ENCODE measurements around the gene ZNF423. TPM values are rescaled to one million over a fixed set of nuclear protein-coding genes. Genes with fewer than 3 reads are reported as not detected.

Gene ZNF423
- total RNA-seq, 3 donors from 2014 or later = 0.03 TPM; not detected in 2

DNA sequence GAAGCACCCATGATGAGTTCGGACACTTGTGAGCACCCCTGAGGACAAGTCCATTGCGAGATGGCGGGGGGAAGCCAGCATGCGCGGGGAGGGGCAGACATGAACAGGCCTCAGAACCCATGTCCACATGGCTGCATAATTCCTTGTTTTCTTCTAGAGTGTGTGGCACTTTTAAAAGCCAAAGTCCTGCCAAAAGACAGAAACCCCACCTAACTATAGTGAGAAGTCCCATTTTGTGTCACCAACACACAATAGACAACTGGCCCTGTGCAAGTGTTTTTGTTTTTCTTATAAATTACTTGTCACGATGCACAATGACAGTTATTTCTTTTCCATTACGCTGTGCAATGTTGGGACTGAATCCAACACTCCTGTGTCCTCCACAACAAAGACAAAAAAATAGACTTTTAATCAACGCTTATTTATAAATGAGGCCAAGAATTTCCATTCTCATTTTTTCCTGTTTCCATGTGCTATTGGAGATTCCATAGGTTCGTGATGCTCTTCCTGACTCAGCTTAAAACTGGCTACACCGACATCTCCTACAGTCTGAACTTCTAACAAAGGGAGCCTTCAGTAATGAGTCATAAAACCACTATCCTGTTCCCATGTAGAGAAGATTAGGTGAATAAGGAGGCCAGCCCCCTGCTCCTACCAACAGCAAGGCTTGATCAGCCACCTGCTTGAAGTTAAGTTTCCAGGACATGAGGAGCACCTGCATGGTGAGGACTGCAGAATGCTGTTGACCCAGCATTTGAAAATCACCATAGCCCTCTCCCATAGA is 98.9 kb downstream of the ZNF423 start:
- H3K4me1 Mint-ChIP-seq (ENCODE audit: low read depth) = peaks cover 6% of the 10 kb centered on the region
- H3K27me3 Mint-ChIP-seq (ENCODE audit: low read depth) = peaks cover 38% of the 10 kb centered on the region
- DNase-seq = no peak
- ATAC-seq = no peak
- H3K4me3 Mint-ChIP-seq = no peak overlapping the region
- no peaks in the 10 kb centered on the region for H3K36me3 Mint-ChIP-seq (ENCODE audit: insufficient read depth)
- no peaks in the 10 kb centered on the region for H3K9me3 Mint-ChIP-seq

DNA sequence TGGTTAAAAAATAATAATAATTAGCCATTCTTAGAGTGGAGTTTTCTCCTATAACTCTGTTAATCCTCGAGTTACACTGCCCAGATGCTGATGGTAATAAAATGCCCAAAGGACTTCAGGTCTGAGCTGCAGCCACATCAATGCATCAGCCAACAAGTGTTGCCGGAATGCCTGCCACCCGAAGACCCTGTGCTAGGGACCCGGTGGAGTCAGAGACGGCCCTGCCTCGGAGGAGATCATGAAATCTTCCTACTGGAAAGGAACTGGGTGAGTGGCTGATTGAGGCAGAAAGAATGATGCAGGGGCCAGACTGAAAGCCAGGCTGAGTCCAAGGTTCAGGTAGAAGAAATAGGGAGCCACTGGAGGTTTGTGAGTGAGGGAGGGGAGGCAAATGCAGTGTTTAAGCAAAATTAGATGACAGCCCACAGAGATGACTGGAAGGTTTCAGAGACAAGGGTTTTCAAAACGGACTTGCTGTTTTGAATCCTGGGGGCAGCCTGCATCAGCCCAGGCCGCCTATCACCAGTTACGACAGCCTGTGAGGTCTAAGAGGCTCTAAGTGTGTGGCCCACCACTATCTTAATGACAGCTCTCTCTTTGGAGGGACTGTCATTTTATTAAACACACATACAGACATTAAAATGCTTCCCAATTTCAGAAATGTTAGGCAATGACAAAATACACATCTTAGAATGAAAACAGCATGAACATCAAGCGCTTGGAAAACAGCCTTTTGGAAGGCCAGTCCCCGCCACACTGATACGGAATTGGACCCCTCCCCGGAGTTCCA is 100.0 kb downstream of the ZNF423 start:
- Mint-ChIP-seq H3K36me3 (ENCODE audit: insufficient read depth) (no peaks in the 10 kb centered on the region), H3K4me3 (no peak overlapping the region), H3K9me3 (no peaks in the 10 kb centered on the region), H3K27me3 (ENCODE audit: low read depth) (peaks cover 44% of the 10 kb centered on the region), H3K4me1 (ENCODE audit: low read depth) (peaks cover 6% of the 10 kb centered on the region)
- DNase-seq (no peak), ATAC-seq (no peak)

DNA sequence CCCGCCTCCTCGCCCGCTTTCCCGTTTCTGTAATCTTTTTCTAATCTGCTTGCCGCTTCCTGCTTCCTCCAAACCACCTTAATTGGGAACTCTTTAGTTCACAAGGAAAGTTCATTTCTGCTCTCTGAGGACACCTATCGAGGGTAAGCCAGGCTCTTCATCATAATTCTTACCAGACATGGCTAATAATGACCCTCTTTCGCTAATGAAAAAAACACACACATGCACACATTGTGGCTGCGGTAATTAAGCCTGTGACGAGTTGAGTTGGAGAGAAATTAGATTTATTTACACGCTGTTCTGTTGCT is 100.6 kb downstream of the ZNF423 start:
- Mint-ChIP-seq H3K9me3 (no peaks in the 10 kb centered on the region), H3K27me3 (ENCODE audit: low read depth) (peaks cover 46% of the 10 kb centered on the region), H3K4me3 (no peak overlapping the region), H3K36me3 (ENCODE audit: insufficient read depth) (no peaks in the 10 kb centered on the region), H3K4me1 (ENCODE audit: low read depth) (peaks cover 6% of the 10 kb centered on the region)
- ATAC-seq (no peak), DNase-seq (no peak)

DNA sequence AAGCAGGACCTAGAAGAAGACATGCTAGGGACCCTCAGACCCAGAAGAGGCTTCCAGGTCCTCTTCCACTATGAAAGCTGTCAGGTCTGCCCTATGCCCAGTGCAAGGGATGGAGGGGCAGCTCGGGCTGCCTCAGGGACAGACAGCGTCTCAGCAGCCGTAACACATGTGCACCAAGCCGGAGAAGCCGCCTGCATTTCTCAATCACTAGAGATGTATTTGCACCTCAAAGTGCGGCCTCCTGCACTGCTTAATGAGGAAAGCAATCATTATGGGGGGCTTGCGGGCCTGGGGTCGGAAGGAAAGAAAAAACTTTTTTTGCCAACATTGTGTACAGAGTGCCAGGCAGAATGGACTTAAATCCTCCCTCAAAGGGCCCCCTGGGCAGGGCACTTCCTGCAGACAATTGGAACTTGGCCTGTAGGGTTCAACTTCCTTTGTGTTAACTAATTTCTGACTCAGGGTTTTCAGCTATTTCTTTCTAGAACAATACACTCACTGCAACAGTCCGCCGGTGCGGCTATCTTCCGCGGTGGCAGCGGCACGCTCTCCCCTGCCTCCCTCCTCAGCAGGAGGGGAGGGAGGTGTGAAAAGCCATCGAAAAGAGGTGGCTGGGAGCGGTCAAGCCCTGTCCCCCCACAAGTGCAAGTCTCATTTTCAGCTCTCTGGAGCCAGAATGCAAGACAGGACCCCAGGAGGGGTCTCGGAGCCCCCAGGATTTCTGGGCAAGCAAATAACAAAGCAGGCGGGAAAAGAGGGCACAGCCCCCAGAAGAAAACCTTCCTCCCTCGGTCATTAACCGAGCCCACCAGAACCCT is 101.2 kb downstream of the ZNF423 start:
- peaks cover 46% of the 10 kb centered on the region for H3K27me3 Mint-ChIP-seq (ENCODE audit: low read depth)

DNA sequence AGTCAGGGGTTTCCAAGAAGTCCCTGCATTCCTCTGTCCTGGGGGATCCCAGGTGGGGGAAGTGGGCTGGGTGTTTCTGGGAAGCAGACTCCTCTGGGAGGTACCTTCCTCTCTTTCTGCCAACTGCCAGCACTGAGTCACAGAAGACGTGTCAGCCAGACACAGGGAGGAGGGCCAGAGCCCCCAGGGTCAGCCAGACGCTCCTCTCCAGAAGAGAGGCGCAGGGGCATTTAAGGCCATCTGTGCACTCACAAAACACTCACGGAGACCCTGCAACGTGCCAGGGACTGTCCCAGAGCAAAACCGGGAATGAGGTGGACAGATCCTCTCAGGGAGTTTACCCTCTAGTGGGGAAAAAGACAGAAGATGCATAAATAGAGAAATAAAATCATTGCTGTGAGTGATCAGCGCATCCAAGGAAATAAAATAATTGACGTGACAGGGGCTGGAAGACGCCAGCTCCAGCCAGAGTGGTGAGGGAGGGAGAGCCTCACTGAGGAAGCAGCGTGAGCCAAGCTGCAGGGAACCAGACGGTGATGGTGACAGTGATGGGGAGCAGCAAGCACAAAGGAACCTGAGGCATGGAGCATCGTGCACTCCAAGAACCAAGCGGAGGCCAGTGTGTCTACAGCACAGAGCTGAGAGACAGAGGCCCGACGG is 105.4 kb downstream of the ZNF423 start:
- Mint-ChIP-seq H3K4me3 (no peak overlapping the region), H3K4me1 (ENCODE audit: low read depth) (peaks cover 6% of the 10 kb centered on the region), H3K27me3 (ENCODE audit: low read depth) (peaks cover 36% of the 10 kb centered on the region), H3K36me3 (ENCODE audit: insufficient read depth) (no peaks in the 10 kb centered on the region), H3K9me3 (no peaks in the 10 kb centered on the region)
- no peak for ATAC-seq
- DNase-seq = no peak

More for the DNA sequence above, 101.2 kb downstream of the ZNF423 start:
- H3K4me1 Mint-ChIP-seq (ENCODE audit: low read depth) = peaks cover 6% of the 10 kb centered on the region
- H3K9me3 Mint-ChIP-seq = no peaks in the 10 kb centered on the region
- no peak for DNase-seq
- no peaks in the 10 kb centered on the region for H3K36me3 Mint-ChIP-seq (ENCODE audit: insufficient read depth)
- H3K4me3 Mint-ChIP-seq = peak overlapping the region; percentile 39
- ATAC-seq = no peak

DNA sequence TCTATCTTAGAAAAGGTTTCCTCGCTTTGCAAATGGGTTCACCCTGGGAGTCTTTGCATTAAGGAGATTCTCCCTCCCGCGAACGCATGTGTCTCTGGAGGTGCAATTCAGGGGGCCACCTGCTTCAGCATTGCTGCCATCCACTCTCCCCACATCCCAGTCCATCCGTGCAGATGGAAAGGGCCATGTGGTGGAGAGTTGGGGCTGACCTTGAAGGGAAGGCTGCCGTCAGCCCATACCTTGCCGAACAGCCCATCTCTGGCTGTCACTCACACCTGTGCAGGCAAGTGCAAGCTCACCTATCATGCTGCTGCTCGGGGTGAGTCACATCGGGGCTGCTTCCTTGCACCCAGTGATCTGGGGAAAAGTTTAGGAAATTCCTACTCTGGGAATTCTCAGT is 106.1 kb downstream of the ZNF423 start:
- no peak for ATAC-seq
- Mint-ChIP-seq H3K4me1 (ENCODE audit: low read depth) (peaks cover 3% of the 10 kb centered on the region), H3K36me3 (ENCODE audit: insufficient read depth) (no peaks in the 10 kb centered on the region), H3K27me3 (ENCODE audit: low read depth) (peaks cover 31% of the 10 kb centered on the region), H3K4me3 (no peak overlapping the region), H3K9me3 (no peaks in the 10 kb centered on the region)
- no peak for DNase-seq

DNA sequence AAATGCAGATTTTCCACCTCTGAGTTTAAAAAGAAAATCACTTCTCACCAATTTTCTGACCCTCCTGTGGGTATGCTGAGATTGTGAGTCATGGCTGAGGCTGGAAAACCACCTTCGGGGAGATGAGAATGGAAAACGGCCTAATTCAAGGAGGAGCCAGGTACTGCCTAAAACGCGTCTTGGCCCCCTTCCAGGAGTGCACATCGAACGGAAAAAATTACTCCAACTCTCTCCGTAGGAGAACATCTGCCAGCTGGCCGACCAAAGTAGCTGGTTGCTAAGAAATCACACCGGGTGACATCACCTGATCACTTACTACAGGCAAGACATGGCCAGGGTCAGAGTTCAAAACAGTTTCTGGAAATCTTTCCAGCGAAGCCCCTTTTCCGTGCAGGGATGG is 107.6 kb downstream of the ZNF423 start:
- ATAC-seq = no peak
- Mint-ChIP-seq H3K4me3 (no peak overlapping the region), H3K27me3 (ENCODE audit: low read depth) (peaks cover 27% of the 10 kb centered on the region), H3K36me3 (ENCODE audit: insufficient read depth) (no peaks in the 10 kb centered on the region), H3K4me1 (ENCODE audit: low read depth) (no peaks in the 10 kb centered on the region), H3K9me3 (no peaks in the 10 kb centered on the region)
- no peak for DNase-seq

DNA sequence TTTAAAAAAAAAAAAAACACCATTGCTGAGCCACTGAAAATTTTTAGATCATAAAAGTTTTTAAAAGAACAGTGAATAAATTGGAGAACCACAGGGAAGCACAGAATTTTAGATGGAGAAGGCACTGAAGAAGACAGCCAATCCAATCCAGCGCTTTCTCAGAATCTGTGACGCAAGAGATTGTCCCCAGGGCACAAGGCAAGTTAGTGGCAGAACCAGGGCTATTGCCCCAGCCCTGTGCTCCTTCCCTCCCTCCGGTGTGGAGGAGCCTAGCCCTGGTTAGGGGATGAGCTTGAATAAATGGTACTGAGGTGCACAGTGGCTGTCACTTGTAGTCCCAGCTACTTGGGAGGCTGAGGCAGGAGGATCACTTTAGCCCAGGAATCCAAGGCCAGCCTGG is 108.3 kb downstream of the ZNF423 start:
- no peaks in the 10 kb centered on the region for H3K36me3 Mint-ChIP-seq (ENCODE audit: insufficient read depth)
- peaks cover 21% of the 10 kb centered on the region for H3K27me3 Mint-ChIP-seq (ENCODE audit: low read depth)
- no peaks in the 10 kb centered on the region for H3K4me1 Mint-ChIP-seq (ENCODE audit: low read depth)
- ATAC-seq (no peak), DNase-seq (no peak)
- H3K9me3 Mint-ChIP-seq = no peaks in the 10 kb centered on the region
- no peak overlapping the region for H3K4me3 Mint-ChIP-seq

DNA sequence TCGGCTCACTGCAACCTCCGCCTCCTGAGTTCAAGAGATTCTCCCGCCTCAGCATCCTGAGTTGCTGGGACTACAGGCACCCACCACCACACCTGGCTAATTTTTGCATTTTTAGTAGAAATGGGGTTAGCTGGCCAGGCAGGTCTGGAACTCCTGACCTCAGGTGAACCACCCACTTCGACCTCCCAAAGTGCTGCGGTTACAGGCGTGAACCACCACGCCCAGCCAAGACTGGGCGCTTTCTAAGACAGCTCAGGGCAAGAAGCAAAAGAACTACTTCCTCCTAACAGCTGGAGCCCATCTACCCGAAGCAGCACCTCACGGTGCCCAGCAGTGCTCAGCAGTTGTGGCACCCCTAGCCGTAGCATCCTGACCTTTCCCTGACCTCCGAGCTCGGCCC is 109.4 kb downstream of the ZNF423 start:
- Mint-ChIP-seq H3K4me3 (no peak overlapping the region), H3K9me3 (no peaks in the 10 kb centered on the region), H3K4me1 (ENCODE audit: low read depth) (no peaks in the 10 kb centered on the region), H3K27me3 (ENCODE audit: low read depth) (peaks cover 10% of the 10 kb centered on the region), H3K36me3 (ENCODE audit: insufficient read depth) (no peaks in the 10 kb centered on the region)
- ATAC-seq (no peak), DNase-seq (no peak)

DNA sequence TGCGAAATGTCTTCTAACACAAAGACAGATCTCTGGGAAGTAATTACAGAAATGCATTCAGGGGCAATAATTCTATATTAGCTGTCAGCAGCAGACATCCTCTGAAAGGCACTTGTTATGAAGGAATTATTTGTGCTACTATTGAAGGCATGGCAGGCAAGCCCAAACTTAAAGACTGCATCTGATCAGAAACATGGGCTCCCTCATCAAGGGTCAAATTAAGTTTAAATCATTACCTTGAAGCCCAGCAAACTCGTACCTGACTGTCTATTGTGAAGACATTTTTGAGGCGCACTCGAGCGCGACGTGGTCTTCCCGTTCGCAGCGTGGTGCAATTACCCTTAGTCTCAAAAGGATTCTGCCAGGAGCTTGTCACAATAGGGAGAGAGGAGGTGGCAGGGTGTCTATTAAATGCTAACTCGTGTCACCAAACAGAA is 110.6 kb downstream of the ZNF423 start:
- peaks cover 6% of the 10 kb centered on the region for H3K27me3 Mint-ChIP-seq (ENCODE audit: low read depth)
- no peak overlapping the region for H3K4me3 Mint-ChIP-seq
- DNase-seq = no peak
- H3K9me3 Mint-ChIP-seq = no peaks in the 10 kb centered on the region
- no peaks in the 10 kb centered on the region for H3K4me1 Mint-ChIP-seq (ENCODE audit: low read depth)
- ATAC-seq = no peak
- no peaks in the 10 kb centered on the region for H3K36me3 Mint-ChIP-seq (ENCODE audit: insufficient read depth)

DNA sequence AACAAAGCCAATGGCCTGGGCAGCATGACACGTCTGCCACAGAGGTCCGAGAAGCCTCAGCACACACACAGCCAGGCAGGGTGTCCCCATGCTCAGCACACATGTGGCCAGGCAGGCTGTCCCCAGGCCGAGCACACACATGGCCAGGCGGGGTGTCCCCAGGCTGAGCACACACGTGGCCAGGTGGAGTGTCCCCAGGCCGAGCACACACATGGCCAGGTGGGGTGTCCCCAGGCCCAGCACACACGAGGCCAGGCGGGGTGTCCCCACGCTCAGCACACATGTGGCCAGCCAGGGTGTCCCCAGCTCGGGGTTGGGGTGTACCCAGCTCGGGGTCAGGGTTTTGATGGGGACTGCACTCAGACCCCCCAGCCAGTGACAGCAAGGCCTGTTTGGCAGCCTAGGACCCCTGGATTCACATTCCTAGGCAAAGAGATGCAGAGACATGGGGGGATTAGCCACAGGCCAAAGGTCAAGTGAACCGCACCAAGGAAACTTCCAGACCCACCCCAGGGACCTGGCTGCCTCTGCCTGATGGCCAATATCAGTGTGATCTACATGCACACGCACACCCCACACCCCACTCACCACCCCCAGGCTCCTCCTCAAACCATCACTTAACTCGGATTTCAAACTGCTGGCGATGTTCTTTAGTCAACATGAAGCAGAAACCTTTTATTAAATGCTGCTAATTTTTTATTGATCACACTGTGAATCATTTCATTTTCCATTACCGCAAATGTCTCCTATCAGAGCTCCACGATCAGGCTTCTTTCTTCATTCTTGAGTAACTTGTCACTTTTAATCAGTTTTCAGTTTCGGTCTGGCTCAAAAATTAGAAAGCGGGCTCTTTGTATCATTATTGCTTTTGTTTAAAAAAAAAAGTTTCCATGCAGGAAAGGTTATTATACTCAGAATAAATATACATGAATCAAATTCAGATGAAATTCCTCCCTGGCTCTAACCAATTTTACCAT is 111.4 kb downstream of the ZNF423 start:
- Mint-ChIP-seq H3K27me3 (ENCODE audit: low read depth) (peaks cover 6% of the 10 kb centered on the region), H3K4me3 (no peak overlapping the region), H3K9me3 (no peaks in the 10 kb centered on the region), H3K36me3 (ENCODE audit: insufficient read depth) (no peaks in the 10 kb centered on the region), H3K4me1 (ENCODE audit: low read depth) (no peaks in the 10 kb centered on the region)
- ATAC-seq (no peak), DNase-seq (no peak)

DNA sequence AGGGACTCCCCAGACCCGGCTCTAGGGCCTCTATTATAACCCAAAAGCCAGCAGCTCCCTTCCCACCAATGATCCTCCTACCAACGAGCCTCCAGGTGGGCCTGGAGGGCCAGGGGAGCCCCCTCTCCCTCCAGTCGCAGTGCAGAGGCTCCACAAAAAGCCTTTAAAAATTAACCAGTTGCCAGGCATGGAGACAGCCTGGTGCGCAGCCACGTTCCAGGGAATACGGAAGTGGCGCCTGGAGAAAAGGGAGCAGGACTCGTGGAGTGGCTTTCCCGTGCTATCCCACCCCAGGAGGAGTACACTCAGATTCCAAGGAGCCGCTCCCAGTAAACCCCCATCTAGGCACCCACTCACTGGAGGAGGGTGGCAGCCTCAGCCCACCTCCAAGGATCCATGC is 112.3 kb downstream of the ZNF423 start:
- H3K36me3 Mint-ChIP-seq (ENCODE audit: insufficient read depth) = no peaks in the 10 kb centered on the region
- H3K27me3 Mint-ChIP-seq (ENCODE audit: low read depth) = peaks cover 4% of the 10 kb centered on the region
- no peak for ATAC-seq
- DNase-seq = no peak
- no peaks in the 10 kb centered on the region for H3K4me1 Mint-ChIP-seq (ENCODE audit: low read depth)
- no peak overlapping the region for H3K4me3 Mint-ChIP-seq
- H3K9me3 Mint-ChIP-seq = no peaks in the 10 kb centered on the region

DNA sequence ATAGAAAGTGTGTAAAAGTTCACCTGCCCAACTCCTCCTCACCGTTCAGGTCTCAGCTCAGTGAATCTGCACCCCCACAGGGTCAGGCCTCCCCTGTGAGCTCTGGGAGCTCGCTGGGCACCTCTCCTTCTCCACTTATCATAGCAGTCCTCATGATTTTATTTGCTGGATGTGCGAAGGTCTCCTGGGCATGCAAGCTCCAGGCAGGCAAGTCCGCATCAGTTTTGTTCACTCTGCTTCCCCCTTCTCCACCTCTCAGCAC is 112.8 kb downstream of the ZNF423 start:
- Mint-ChIP-seq H3K27me3 (ENCODE audit: low read depth) (no peaks in the 10 kb centered on the region), H3K4me1 (ENCODE audit: low read depth) (no peaks in the 10 kb centered on the region), H3K36me3 (ENCODE audit: insufficient read depth) (no peaks in the 10 kb centered on the region), H3K4me3 (no peak overlapping the region), H3K9me3 (no peaks in the 10 kb centered on the region)
- DNase-seq (no peak), ATAC-seq (no peak)
